ENCODE measurements around the gene CST9.

- TF ChIP-seq YY1 (IDR thresholded peaks at IDR 0.05; ENCODE audit: insufficient read depth, insufficient read length) (no peak), ZNF274 (IDR thresholded peaks at IDR 0.05; ENCODE audit: low read depth, low read length) (no peak)
These were observed 2.6 kb upstream of the CST9 start for GRCh38 chr20:23608251-23608846.

Data from NT2/D1 (cell line).